ENCODE data around the gene ZMYM4.

GRCh38 chr1:35449334-35450008 lies 181.0 kb downstream of the ZMYM4 start:
- TF ChIP-seq, protein P1, sequence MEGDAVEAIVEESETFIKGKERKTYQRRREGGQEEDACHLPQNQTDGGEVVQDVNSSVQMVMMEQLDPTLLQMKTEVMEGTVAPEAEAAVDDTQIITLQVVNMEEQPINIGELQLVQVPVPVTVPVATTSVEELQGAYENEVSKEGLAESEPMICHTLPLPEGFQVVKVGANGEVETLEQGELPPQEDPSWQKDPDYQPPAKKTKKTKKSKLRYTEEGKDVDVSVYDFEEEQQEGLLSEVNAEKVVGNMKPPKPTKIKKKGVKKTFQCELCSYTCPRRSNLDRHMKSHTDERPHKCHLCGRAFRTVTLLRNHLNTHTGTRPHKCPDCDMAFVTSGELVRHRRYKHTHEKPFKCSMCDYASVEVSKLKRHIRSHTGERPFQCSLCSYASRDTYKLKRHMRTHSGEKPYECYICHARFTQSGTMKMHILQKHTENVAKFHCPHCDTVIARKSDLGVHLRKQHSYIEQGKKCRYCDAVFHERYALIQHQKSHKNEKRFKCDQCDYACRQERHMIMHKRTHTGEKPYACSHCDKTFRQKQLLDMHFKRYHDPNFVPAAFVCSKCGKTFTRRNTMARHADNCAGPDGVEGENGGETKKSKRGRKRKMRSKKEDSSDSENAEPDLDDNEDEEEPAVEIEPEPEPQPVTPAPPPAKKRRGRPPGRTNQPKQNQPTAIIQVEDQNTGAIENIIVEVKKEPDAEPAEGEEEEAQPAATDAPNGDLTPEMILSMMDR (conservative IDR thresholded peaks at IDR 0.05; ENCODE audit: low read length) = no peak
- TF ChIP-seq EZH2phosphoT487 (IDR thresholded peaks at IDR 0.05; ENCODE audit: borderline replicate concordance) = no peak
